NCI-H69 (cell line): ENCODE results near the gene GJA10.
A peak's percentile ranks its signal among the peaks of the same experiment; 100 is the strongest.
"Not testable (repeated sequence)": the region's sequence is repeated elsewhere in the genome, so short reads cannot be mapped to it uniquely, and the experiment has no call there.

ENCODE experiments used
- DNase-seq: peaks from one replicate; lab custom pipeline; 2025; lab: John Stamatoyannopoulos, UW

The GJA10 gene

GRCh38 chr6:89894169-89894568 is at the start of gene GJA10:
GJA10 (plus strand) TSS chr6:89894469; CDS start chr6:89894469, 0 bp downstream.
- no peak for DNase-seq

GRCh38 chr6:89847513-89847912 is 46.8 kb upstream of the GJA10 start:
- not testable (repeated sequence) for DNase-seq

DNA sequence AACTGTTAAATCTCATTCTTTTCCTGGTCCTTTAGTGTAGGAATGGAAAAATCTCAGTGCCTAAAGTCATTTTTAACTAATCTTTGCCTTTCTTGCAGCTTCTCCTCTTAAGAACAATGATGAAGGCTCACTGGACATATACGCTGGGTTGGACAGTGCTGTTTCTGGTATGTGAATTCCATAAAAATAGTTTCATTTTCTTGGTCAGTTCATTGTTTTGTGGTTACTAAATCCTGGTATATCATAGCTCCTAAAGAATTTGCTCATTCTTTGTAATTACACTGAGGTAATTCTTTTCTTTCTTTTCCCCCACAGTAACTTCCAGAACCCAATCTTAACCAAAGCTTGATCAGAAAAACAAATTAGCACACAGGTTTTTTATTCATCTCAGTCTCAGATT is 41.2 kb upstream of the GJA10 start:
- DNase-seq: no peak

DNA sequence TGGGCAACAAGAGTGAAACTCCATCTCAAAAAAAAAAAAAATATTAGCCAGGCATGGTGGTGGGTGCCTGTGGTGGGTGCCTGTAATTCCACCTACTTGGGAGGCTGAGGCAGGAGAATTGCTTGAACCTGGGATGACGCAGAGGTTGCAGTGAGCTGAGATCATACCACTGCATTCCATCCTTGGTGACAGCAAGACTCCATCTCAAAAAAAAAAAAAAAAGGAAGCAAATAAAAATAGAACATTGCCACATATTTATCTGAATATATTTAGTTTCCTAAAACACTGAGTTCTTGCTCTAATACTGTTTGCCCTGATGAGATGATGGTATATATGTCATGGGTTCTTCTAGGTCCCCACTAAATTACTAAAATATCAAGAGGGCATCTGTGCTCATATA is 36.2 kb upstream of the GJA10 start:
- DNase-seq: no peak

- no peak for DNase-seq
Measured at GRCh38 chr6:89859744-89860143, 34.5 kb upstream of the GJA10 start.

- no peak for DNase-seq
Measured at GRCh38 chr6:89862273-89862672, 32.0 kb upstream of the GJA10 start.

GRCh38 chr6:89862698-89863097 is 31.6 kb upstream of the GJA10 start:
- no peak for DNase-seq

DNA sequence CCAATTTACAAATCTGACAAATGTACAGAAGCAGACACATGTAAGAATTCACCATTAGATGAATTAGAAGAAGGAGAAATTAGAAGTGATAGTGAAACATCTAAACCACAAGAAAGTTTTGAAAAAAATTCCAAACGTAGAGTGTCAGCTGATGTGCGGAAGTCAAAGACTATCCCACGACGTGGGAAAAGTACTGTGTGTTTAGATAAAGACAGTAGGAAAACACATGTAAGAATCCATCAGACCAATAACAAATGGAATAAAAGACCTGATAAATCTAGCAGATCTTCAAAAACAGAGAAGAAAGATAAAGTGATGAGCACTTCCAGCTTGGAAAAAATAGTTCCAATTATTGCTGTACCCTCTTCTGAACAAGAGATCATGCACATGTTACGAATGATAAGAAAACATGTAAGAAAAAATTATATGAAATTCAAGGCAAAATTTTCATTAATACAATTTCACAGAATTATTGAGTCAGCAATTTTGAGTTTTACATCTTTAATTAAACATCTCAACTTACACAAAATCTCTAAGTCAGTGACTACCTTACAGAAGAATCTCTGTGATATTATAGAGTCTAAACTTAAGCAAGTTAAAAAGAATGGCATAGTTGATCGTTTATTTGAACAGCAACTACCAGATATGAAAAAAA is 28.1 kb upstream of the GJA10 start:
- no peak for DNase-seq

DNA sequence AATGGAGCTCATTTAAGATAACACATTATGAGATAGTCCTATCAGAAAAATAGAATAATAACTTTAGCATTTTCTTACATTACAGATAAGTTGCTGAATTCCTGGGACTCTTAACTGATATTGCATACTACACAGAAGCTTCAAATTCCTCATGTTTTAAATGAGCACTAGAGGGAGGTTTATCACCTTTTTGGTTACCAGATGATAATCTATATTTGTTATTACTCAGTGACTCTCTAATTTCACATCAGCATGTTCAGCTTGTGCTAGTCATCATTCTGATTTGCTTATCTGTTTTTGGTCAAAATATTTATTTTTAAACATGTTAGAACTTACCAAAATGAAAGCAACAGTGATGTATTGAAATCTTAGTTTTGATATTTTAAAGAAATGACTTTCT is 20.5 kb upstream of the GJA10 start:
- no peak for DNase-seq

DNA sequence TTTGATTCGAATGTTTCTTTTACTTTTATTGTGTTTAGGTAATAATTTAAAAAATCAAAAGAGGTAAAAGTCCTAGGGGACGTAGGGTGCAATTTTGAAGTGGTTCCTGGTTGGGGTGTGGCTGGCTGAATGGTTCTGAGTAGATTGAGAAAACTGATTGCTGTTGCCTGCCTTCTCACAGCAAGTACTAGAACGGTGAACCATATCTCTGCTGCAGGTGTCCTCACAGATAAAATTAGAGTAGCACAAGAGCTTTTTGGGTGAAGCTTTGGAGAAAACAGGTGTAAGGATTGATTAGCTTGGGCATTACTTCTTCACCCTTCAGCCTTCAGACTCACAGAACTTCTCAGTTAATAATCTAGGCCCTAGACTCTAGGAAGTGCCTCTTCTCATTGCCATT is 19.8 kb upstream of the GJA10 start:
- no peak for DNase-seq

GRCh38 chr6:89886378-89887120 is 7.7 kb upstream of the GJA10 start:
- peak; percentile 18 for DNase-seq

DNA sequence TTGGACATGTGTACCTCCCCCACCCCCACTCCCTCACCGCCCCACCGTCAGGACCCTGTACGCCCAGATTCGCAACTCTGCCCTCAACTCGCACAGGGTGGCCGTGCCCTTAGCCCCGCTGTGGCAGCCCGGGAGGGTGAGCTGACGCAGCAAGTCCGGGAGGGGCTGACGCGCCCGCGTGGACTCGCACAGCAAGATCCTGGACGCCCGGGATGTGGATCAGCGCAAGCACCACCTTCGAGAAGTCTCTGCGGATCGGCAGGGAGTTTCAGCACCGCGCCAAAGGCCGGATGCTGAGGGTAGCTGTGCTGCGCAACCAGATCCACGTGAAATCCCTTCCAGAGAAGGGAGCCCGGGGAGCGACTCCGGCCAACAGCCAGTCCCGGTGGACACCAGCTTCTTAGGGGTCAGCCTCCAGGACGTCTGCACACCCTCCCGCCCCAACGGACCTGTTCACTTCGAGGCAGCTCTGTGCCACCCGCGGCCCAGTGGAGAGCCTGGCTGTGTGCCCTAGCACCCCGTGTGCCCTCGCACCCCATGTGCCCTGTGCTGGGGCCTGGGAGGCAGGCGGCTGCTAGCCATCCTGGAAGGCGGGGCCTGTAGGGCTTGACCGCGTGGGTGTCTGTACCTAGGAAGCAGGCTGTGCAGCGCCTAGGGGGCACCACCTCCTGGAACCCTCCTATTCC is 6.7 kb upstream of the GJA10 start:
- DNase-seq: peak; percentile 69

DNA sequence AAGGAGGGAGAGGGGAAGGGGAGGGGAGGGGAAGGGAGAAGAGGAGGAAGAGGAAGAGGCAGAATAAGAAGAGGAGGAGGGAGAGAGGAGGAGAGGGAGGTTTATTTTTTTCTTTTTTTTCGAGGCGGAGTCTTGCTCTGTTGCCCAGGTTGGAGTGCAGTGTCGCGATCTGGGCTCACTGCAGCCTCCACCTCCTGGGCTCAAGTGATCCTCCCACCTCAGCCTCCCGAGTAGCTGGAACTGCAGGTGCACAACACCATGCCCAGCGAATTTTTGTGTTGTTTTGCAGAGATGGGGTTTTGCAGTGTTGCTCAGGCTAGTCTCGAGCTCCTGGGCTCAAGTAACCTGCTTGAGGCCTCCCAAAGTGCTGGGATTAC is 6.1 kb upstream of the GJA10 start:
- no peak for DNase-seq

DNA sequence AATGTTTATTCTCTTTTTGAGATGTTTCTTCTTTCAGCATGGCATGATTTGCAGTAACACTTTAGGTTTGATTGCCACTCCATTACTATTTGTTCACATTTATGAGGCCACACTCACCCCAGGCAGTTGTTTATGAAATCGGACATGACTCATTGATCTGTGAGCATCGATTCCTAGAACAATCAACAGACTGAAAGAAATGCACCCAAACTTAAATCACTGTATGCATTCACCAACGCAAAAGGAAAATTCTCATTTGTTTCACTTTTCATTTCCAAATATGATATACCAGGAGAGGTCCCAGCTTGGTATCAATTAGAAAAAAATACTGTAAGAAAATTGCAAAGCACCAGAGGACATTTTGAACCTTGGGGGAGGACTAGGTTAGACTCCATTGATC is 5.4 kb upstream of the GJA10 start:
- no peak for DNase-seq

- not testable (repeated sequence) for DNase-seq
Measured at GRCh38 chr6:89890845-89891528, 3.3 kb upstream of the GJA10 start.

DNA sequence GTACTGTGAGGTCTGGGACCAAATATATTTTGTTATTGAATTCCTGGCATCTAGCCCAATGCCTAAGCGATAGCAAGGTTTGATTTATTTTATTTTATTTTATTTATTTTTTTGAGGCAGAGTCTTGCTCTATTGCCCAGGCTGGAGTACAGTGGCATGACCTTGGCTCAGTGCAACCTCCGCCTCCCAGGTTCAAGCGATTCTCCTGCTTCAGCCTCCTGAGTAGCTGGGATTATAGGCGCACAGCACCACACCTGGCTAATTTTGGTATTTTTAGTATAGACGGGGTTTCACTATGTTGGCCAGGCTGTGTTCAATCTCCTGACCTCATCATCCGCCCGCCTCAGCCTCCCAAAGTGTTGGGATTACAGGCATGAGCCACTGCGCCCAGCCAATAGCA is 1.7 kb upstream of the GJA10 start:
- DNase-seq: not testable (repeated sequence)

DNA sequence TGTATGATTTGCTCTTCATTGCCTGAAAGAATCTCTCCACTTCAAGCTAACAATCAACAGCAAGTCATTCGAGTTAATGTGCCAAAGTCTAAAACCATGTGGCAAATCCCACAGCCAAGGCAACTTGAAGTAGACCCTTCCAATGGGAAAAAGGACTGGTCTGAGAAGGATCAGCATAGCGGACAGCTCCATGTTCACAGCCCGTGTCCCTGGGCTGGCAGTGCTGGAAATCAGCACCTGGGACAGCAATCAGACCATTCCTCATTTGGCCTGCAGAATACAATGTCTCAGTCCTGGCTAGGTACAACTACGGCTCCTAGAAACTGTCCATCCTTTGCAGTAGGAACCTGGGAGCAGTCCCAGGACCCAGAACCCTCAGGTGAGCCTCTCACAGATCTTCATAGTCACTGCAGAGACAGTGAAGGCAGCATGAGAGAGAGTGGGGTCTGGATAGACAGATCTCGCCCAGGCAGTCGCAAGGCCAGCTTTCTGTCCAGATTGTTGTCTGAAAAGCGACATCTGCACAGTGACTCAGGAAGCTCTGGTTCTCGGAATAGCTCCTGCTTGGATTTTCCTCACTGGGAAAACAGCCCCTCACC is 1.1 kb downstream of the GJA10 start:
- DNase-seq: no peak

- not testable (repeated sequence) for DNase-seq
Measured at GRCh38 chr6:89910001-89910901, 16.0 kb downstream of the GJA10 start.

DNA sequence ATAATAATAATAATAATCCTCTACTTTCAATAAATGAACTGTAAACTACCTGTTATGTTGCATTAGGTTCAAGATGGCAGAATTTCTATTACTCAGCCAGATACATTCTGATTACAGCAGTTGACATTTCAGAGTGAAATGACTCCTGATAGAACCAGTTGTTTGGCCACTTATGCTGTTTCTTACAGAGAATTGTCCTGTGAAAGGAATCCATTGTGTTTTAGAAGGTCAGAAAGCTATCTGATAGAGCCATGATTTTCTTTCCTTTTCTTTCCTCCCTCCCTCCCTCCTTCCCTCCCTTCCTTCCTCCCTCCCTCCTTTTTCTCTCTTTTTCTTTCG is 16.6 kb downstream of the GJA10 start:
- no peak for DNase-seq

DNA sequence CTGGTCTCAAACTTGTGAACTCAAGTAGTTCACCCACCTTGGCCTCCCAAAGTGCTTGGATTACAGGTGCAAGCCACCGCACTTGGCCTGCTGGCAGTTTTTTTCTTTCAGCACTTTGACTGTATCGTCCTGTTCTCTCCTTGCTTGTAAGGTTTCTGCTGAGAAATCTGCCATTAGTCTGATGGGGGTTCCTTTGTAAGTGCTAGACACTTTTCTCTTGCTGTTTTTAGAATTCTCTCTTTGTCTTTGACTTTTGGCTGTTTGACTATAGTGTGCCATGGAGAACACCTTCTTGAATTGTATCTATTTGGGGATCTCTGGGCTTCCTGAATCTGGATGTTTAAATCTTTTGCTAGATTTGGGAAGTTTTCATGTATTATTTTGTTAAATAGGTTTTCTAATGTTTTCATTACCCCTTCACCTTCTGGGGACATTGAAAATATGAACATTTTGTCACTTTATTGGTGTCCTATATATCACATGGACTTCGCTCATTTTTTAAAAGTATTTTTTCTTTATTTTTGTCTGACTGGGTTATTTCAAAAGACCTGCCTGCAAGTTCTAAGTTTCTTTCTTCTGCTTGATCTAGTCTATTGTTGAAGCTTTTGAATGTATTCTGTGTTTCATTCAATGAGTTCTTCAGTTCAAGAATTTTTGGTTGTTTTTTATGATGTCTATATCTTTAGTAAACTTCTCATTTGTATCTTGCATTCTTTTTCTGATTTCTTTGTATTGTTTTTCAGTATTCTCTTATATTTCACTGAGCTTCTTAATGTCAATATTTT is 22.1 kb downstream of the GJA10 start:
- no peak for DNase-seq
